ENCODE measurements around the gene IQCM.

DNA sequence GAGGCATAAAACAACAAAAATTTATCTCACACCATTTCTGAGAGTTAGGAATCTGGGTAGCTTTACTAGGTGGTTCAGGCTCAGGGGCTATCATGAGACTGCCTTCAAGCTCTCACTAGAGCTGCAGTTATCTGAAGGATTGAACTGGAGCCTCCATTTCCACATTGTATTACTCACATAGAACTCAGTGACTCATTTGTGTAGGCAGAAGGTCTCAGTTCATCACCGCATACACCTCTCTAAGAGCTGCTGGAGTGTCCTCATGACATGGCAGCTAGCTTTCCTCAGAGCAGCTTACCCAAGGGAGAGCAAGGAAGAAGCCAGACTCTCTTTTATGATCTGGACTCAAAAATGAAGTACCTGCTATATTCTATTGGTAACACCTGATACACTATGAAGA, 389.2 kb downstream of the IQCM start:
- TF ChIP-seq, protein P1, sequence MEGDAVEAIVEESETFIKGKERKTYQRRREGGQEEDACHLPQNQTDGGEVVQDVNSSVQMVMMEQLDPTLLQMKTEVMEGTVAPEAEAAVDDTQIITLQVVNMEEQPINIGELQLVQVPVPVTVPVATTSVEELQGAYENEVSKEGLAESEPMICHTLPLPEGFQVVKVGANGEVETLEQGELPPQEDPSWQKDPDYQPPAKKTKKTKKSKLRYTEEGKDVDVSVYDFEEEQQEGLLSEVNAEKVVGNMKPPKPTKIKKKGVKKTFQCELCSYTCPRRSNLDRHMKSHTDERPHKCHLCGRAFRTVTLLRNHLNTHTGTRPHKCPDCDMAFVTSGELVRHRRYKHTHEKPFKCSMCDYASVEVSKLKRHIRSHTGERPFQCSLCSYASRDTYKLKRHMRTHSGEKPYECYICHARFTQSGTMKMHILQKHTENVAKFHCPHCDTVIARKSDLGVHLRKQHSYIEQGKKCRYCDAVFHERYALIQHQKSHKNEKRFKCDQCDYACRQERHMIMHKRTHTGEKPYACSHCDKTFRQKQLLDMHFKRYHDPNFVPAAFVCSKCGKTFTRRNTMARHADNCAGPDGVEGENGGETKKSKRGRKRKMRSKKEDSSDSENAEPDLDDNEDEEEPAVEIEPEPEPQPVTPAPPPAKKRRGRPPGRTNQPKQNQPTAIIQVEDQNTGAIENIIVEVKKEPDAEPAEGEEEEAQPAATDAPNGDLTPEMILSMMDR (IDR thresholded peaks at IDR 0.05; ENCODE audit: insufficient read depth, low read length): no peak
- TF ChIP-seq, protein P2, sequence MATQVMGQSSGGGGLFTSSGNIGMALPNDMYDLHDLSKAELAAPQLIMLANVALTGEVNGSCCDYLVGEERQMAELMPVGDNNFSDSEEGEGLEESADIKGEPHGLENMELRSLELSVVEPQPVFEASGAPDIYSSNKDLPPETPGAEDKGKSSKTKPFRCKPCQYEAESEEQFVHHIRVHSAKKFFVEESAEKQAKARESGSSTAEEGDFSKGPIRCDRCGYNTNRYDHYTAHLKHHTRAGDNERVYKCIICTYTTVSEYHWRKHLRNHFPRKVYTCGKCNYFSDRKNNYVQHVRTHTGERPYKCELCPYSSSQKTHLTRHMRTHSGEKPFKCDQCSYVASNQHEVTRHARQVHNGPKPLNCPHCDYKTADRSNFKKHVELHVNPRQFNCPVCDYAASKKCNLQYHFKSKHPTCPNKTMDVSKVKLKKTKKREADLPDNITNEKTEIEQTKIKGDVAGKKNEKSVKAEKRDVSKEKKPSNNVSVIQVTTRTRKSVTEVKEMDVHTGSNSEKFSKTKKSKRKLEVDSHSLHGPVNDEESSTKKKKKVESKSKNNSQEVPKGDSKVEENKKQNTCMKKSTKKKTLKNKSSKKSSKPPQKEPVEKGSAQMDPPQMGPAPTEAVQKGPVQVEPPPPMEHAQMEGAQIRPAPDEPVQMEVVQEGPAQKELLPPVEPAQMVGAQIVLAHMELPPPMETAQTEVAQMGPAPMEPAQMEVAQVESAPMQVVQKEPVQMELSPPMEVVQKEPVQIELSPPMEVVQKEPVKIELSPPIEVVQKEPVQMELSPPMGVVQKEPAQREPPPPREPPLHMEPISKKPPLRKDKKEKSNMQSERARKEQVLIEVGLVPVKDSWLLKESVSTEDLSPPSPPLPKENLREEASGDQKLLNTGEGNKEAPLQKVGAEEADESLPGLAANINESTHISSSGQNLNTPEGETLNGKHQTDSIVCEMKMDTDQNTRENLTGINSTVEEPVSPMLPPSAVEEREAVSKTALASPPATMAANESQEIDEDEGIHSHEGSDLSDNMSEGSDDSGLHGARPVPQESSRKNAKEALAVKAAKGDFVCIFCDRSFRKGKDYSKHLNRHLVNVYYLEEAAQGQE (IDR thresholded peaks at IDR 0.05; ENCODE audit: insufficient replicate concordance, low read depth): no peak
- TF ChIP-seq POLR2AphosphoS5 (IDR thresholded peaks at IDR 0.05; ENCODE audit: low read depth): no peak

Data from HL-60 (cell line).